Activated naive CD4-positive, alpha-beta T cell treated with Interleukin-2 at 50 U/mL for 16 hours (primary cell): ENCODE data around the gene BMPR1A.
"Not testable (repeated sequence)": the region's sequence is repeated elsewhere in the genome, so short reads cannot be mapped to it uniquely, and the experiment has no call there.

Source experiments
- DNase-seq: peaks from one replicate; pipeline ENCODE4 v3.0.0-alpha.2; 2020

The BMPR1A gene

GRCh38 chr10:86898511-86898910, 142.1 kb downstream of the BMPR1A start:
- no peak for DNase-seq

GRCh38 chr10:86899132-86899531, 142.7 kb downstream of the BMPR1A start:
- no peak for DNase-seq

- DNase-seq, result peak; percentile 25
These were observed 143.4 kb downstream of the BMPR1A start for GRCh38 chr10:86899670-86900276.

GRCh38 chr10:86900955-86901354, 144.5 kb downstream of the BMPR1A start:
- no peak for DNase-seq

- no peak for DNase-seq
These were observed 148.2 kb downstream of the BMPR1A start for GRCh38 chr10:86904600-86904999.

- no peak for DNase-seq
These were observed 149.0 kb downstream of the BMPR1A start for GRCh38 chr10:86905429-86905828.

- DNase-seq, result no peak
These were observed 158.3 kb downstream of the BMPR1A start for GRCh38 chr10:86914734-86915133.

- DNase-seq, result no peak
These were observed 161.6 kb downstream of the BMPR1A start for GRCh38 chr10:86918022-86918471.

GRCh38 chr10:86922553-86922961, 166.1 kb downstream of the BMPR1A start:
- no peak for DNase-seq

- no peak for DNase-seq
These were observed 173.3 kb downstream of the BMPR1A start for GRCh38 chr10:86929468-86930380.

- no peak for DNase-seq
These were observed 175.5 kb downstream of the BMPR1A start for GRCh38 chr10:86931872-86932271.

GRCh38 chr10:86932674-86933073, 176.3 kb downstream of the BMPR1A start:
- DNase-seq, result no peak

- DNase-seq, result not testable (repeated sequence)
These were observed 177.8 kb downstream of the BMPR1A start for GRCh38 chr10:86934162-86934711.

- no peak for DNase-seq
These were observed 180.5 kb downstream of the BMPR1A start for GRCh38 chr10:86936661-86937501.

GRCh38 chr10:86937502-86938154, 181.2 kb downstream of the BMPR1A start:
- no peak for DNase-seq

- DNase-seq, result no peak
These were observed 181.8 kb downstream of the BMPR1A start for GRCh38 chr10:86938260-86938659.

GRCh38 chr10:86940076-86940475, 183.7 kb downstream of the BMPR1A start:
- DNase-seq, result not testable (repeated sequence)

GRCh38 chr10:86940677-86941076, 184.3 kb downstream of the BMPR1A start:
- DNase-seq, result no peak

- no peak for DNase-seq
These were observed 185.0 kb downstream of the BMPR1A start for GRCh38 chr10:86941426-86941825.

- no peak for DNase-seq
These were observed 185.6 kb downstream of the BMPR1A start for GRCh38 chr10:86941991-86942421.

GRCh38 chr10:86942441-86943315, 186.3 kb downstream of the BMPR1A start:
- no peak for DNase-seq
